Muscle of arm (tissue), 12 donors: ENCODE results near the gene HUS1. TPM values are rescaled to one million over a fixed set of nuclear protein-coding genes. Genes with fewer than 3 reads are reported as not detected.
"Not testable (repeated sequence)": the region's sequence is repeated elsewhere in the genome, so short reads cannot be mapped to it uniquely, and the experiment has no call there.

Source experiments
- DNase-seq: peaks from one replicate; pipeline ENCODE4 v3.0.0-alpha.2; 2013
- polyA plus RNA-seq, 12 donors: library from polyadenylated mRNA; unstranded; fragments of 120-200 nt; gene quantifications; one replicate each; pipeline ENCODE4 v1.2.1, GENCODE V29; 2013; ENCODE audit not compliant: insufficient read length in 12 of 12

HUS1 gene
- polyA plus RNA-seq, 12 donors: 15.3 to 24.4 (median 19.7) TPM; not detected in 1

DNA sequence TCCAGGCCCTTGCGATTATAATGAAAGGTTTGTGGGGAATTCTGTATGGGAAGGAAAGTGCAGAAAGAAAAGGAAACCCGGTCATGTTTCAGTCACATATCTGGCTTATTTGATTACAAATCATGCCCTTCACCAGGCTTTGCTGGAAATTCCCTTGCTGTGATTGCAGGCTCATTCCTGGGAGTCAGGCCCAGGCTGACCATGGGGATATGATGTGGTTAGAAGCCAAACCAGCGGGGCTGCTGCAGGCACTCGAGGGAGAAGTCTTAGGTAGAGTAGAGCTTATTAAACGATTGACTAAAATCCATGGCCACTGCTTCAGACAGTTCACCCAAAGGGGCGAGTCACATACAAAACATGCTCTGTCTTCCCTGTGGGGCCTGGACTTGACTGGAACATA, 47.4 kb downstream of the HUS1 start:
- DNase-seq: no peak

DNA sequence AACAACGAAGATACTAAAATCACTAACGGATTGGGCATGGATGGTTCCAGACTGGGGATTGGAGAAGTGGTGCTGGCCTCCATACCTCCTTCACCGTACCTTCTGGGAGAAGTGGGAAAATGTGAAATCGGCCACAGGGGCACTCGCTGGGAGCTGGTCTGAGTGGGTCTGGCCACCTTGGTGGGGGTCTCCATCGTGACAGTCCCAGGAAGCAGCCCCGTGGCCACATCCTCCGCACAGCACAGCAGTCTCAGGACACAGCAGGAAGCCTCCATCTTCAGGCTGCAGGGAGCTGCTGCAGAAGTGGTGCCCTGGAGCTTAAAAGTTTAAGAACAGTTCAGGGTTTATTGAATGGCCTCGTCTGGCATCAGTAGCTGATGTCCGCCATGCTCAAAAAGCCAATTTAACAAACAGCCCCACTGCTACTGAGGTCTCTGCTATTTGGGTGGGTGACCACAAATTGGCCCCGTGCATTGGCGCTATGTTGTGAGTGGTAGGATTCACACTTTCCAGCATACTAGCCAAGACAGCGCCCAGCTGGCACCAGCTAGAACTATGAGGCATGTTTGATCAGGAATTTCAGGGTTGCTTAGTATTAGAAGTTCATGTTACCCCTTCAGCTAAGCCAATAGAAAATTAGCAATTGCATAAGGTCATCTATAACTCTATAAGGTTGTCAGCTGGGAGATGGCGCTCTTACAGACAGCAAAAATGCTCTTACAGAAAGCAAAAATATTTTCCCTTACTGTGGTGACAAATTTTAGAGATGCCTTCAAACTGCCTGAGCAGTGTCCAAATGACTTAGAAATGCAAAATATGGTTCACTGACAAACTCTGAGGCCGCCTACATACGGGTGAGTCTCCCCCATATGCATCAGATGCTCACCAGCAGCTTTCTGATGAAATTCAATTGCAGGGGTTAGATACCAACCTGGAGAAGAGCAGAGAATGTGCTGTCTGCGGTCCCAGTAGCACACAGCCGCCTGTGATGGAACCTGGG, 48.1 kb downstream of the HUS1 start:
- DNase-seq: no peak

DNA sequence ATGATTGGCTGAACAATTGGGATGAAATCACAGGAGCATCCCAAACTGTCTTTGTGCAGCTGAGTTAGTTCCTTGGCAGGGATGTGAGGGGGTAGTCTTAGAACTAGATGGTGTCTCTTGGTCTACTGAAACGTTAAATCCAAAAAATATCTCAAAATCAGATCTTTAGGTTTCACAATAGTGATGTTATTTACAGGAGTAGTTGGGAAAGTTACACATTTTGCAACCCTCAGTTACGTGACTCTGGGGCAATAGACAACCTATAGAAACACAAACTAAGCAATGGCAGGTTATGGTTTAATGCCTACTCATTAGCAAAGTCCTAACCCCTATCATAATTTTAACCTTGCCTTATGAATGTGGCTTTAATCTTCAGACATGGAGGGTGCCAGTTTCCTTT, 55.1 kb downstream of the HUS1 start:
- no peak for DNase-seq

DNA sequence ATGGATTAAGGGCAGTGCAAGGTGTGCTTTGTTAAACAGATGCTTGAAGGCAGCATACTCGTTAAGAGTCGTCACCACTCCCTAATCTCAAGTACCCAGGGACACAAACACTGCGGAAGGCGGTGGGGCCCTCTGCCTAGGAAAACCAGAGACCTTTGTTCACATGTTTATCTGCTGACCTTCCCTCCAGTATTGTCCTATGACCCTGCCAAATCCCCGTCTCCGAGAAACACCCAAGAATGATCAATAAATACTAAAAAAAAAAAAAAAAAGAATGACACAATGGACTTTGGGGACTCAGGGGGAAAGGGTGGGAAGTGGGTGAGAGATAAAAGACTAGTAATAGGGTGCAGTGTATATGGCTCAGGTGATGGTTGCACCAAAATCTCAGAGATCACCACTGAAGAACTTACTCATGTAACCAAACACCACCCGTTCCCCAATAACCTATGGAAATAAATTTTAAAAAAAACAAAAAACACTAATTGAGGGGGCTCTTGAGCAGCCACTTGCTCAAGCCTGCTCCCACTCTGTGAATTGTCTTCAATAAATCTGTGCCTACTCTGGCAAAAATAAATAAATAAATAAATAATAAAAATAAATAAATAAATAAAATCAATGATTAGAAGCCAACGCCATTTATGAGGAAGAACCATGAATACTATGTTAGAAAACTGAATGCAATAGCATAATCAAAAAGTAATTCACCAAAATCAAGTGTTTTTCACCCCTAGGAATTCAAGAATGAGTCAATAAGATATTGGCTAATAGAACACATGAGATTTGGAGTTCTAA, 56.1 kb downstream of the HUS1 start:
- not testable (repeated sequence) for DNase-seq

DNA sequence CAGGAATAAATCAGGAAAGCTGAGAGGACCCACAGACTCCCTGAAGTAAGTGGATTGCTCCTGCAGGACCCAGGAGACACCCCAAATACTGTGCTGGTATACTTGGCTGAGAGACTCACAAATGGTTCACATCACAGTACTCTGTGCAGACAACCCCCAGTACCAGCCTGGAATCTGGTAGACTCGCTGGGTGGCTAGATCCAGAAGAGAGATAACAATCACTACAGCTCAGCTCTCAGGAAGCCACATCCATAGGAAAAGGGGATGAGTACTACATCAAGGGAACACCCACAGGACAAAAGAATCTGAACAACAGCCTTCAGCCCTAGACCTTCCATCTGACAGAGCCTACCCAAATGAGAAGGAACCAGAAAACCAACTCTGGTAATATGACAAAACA, 62.9 kb downstream of the HUS1 start:
- DNase-seq: not testable (repeated sequence)

DNA sequence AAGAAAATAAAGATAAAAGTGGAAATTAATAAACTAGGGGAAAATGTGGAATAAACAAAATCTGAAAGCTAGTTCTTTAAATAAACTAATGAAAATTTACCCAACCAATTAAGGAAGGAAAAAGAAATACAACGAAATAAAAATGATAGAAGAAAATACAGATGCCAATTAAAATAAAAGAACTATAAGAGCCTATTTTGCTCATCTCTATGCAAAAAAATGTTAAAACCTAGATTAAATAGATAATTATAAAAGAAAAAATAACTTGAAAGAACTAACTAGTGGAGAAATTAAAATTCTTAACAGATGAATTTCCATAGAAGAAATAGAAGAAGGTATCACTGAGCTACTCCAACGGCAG, 63.8 kb downstream of the HUS1 start:
- no peak for DNase-seq

DNA sequence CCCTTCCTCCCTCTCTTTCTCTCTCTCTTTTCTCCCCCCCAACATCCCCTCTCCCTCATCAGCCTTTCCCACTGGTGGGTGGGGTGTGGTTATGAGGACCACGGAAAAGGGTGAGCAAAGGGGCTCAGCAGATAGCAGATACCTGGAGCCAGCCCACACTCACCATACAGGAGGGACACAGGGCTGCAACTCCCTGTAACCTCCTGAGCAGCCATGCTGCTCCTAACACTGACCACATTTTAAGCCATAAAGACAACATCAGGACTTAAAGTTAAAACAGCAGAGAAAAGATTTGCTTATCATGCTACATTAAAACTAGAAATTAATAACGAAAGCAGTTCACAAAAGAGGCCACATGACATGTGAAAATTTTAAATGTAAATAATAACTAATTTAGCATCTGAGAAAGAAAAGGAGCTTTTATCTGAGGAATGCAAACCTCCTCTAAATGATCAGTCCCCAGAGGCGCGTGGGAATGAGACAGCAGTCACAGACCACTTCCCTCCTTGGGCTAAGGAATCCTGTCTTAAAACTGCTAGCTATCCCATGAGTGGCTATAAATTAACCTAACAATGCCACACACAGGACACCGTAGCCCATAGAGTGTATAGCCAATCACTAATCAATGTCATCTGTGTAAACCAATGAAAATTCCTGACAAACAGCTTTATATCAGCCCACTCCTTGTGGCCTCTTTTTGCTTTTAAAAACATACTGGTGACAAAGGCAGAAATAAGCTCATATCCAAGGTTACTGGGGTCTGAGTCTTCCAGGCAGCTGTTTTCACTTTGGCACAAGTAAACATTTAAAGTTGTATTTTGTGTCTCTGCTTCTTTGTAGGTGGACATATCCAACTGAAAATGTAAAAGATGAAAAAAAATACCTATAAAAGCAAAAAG, 64.4 kb downstream of the HUS1 start:
- no peak for DNase-seq

Other genes starting within 250 kb of the HUS1 start
- gene PKD1L1, start 31.1 kb downstream of the HUS1 start, polyA plus RNA-seq: 1 to 10 TPM in 5 of 12 donors, under 1 TPM in 5, not detected in 2; 0.26 to 2.3 (median 0.99) TPM
- gene SUN3, start 49.5 kb upstream of the HUS1 start, polyA plus RNA-seq: under 1 TPM in 1 of 12 donors, not detected in 11; 0.24 TPM
- under 1 TPM in 5 of 12 donors, not detected in 7; 0.09 to 0.20 (median 0.16) TPM for gene C7orf57, start 55.9 kb upstream of the HUS1 start, polyA plus RNA-seq
- 1 to 10 TPM in 10 of 12 donors, not detected in 2; 1.0 to 5.5 (median 1.6) TPM for gene UPP1, start 109.7 kb upstream of the HUS1 start, polyA plus RNA-seq
- gene ABCA13, start 191.8 kb upstream of the HUS1 start, polyA plus RNA-seq: under 1 TPM in 10 of 12 donors, not detected in 2; 0.01 to 0.36 (median 0.11) TPM